ENCODE measurements around the gene FKBP7.

Gene FKBP7

GRCh38 chr2:178479275-178479616 lies 846 bp upstream of the FKBP7 start:
- Mint-ChIP-seq H3K4me1 (peaks cover 47% of the 10 kb centered on the region), H3K4me3 (peak overlapping the region; percentile 93 to 95 (median 95)), H3K27ac (peak overlapping the region; percentile 97 to 100 (median 99)), H3K27me3 (ENCODE audit: low read depth) (no peaks in the 10 kb centered on the region), H3K36me3 (ENCODE audit: low read depth) (peaks cover 8% of the 10 kb centered on the region), H3K9me3 (no peaks in the 10 kb centered on the region)
- TF ChIP-seq, protein P1, sequence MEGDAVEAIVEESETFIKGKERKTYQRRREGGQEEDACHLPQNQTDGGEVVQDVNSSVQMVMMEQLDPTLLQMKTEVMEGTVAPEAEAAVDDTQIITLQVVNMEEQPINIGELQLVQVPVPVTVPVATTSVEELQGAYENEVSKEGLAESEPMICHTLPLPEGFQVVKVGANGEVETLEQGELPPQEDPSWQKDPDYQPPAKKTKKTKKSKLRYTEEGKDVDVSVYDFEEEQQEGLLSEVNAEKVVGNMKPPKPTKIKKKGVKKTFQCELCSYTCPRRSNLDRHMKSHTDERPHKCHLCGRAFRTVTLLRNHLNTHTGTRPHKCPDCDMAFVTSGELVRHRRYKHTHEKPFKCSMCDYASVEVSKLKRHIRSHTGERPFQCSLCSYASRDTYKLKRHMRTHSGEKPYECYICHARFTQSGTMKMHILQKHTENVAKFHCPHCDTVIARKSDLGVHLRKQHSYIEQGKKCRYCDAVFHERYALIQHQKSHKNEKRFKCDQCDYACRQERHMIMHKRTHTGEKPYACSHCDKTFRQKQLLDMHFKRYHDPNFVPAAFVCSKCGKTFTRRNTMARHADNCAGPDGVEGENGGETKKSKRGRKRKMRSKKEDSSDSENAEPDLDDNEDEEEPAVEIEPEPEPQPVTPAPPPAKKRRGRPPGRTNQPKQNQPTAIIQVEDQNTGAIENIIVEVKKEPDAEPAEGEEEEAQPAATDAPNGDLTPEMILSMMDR (IDR thresholded peaks at IDR 0.05; ENCODE audit: unreplicated experiment in 3 of 3): peak in 2 of 3 experiments; percentile 0 to 41

DNA sequence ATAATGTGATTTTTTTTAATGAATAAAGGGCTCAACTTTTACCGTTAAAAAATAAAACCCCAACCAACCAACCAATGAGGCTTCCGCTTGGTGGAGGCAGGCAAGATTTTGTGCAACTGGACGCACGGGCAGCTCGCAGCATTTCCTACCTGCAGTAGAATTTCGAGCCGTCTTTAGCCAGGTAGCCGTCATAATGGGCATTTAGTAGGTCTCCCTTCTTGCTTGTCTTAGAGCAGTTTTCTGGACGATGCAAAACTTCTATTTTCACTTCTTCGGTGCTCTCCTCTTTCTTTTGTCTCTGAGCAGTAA lies 316 bp downstream of the FKBP7 start:
- TF ChIP-seq, protein P1 (IDR thresholded peaks at IDR 0.05; ENCODE audit: unreplicated experiment in 3 of 3): no peak
- no peaks in the 10 kb centered on the region for H3K27me3 Mint-ChIP-seq (ENCODE audit: low read depth)
- no peaks in the 10 kb centered on the region for H3K9me3 Mint-ChIP-seq
- H3K4me1 Mint-ChIP-seq: peaks cover 57% of the 10 kb centered on the region
- H3K4me3 Mint-ChIP-seq: peak overlapping the region; percentile 93 to 95 (median 95)
- H3K27ac Mint-ChIP-seq: peak overlapping the region; percentile 97 to 100 (median 99)
- peaks cover 8% of the 10 kb centered on the region for H3K36me3 Mint-ChIP-seq (ENCODE audit: low read depth)

- peaks cover 8% of the 10 kb centered on the region for H3K36me3 Mint-ChIP-seq (ENCODE audit: low read depth)
- peak overlapping the region; percentile 93 to 95 (median 95) for H3K4me3 Mint-ChIP-seq
- peaks cover 53% of the 10 kb centered on the region for H3K4me1 Mint-ChIP-seq
- TF ChIP-seq, protein P1 (IDR thresholded peaks at IDR 0.05; ENCODE audit: unreplicated experiment in 3 of 3): no peak
- H3K27me3 Mint-ChIP-seq (ENCODE audit: low read depth): no peaks in the 10 kb centered on the region
- peak overlapping the region; percentile 97 to 100 (median 99) for H3K27ac Mint-ChIP-seq
- H3K9me3 Mint-ChIP-seq: no peaks in the 10 kb centered on the region
Observed at GRCh38 chr2:178477443-178478129, 814 bp downstream of the FKBP7 start.

- TF ChIP-seq, protein P1 (IDR thresholded peaks at IDR 0.05; ENCODE audit: unreplicated experiment in 3 of 3): no peak
- Mint-ChIP-seq H3K27ac (peak overlapping the region in 1 of 3 experiments; percentile 36), H3K4me3 (peak overlapping the region; percentile 42 to 80 (median 68)), H3K4me1 (peaks cover 42% of the 10 kb centered on the region), H3K36me3 (ENCODE audit: low read depth) (peaks cover 12% of the 10 kb centered on the region), H3K9me3 (no peaks in the 10 kb centered on the region), H3K27me3 (ENCODE audit: low read depth) (no peaks in the 10 kb centered on the region)
Observed at GRCh38 chr2:178476477-178476876, 1.9 kb downstream of the FKBP7 start.

- Mint-ChIP-seq H3K27me3 (ENCODE audit: low read depth) (no peaks in the 10 kb centered on the region), H3K4me1 (peaks cover 37% of the 10 kb centered on the region), H3K27ac (no peak overlapping the region), H3K4me3 (no peak overlapping the region), H3K36me3 (ENCODE audit: low read depth) (peaks cover 12% of the 10 kb centered on the region), H3K9me3 (no peaks in the 10 kb centered on the region)
- TF ChIP-seq, protein P1 (IDR thresholded peaks at IDR 0.05; ENCODE audit: unreplicated experiment in 3 of 3): no peak
Observed at GRCh38 chr2:178474560-178474959, 3.8 kb downstream of the FKBP7 start.

DNA sequence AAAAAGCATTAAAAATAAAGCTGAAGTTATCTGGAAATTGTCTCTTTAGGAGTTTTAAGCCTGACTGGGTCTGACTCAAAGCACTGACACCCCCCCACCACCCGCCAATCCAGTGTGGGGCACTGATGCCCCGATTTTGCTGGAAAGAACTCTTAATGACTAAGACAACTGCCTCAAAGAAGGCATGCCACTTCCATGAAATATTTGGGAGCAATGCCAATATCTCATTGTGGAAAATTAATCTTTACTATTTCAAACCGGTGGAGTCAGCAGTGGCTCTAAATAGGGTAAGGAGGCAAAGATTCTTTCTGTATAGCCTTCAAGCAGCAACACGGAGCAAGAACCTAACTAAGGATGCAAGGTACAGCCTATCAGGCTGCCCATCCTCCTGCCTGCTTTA lies 4.5 kb downstream of the FKBP7 start:
- peaks cover 37% of the 10 kb centered on the region for H3K4me1 Mint-ChIP-seq
- H3K9me3 Mint-ChIP-seq: no peaks in the 10 kb centered on the region
- peak overlapping the region in 1 of 3 experiments; percentile 32 for H3K4me3 Mint-ChIP-seq
- H3K36me3 Mint-ChIP-seq (ENCODE audit: low read depth): peaks cover 12% of the 10 kb centered on the region
- TF ChIP-seq, protein P1 (IDR thresholded peaks at IDR 0.05; ENCODE audit: unreplicated experiment in 3 of 3): no peak
- no peaks in the 10 kb centered on the region for H3K27me3 Mint-ChIP-seq (ENCODE audit: low read depth)
- H3K27ac Mint-ChIP-seq: no peak overlapping the region

Data from nephron (organoid).